Neuronal stem cell (in vitro differentiated cells): ENCODE measurements around the gene ELMO1.

Source experiments
- DNase-seq: peaks from one replicate; pipeline ENCODE4 v3.0.0-alpha.2; 2013; ENCODE audit warnings: low spot score
- H2AFZ ChIP-seq: one replicate; pipeline ENCODE4 v1.6.1; 2013; ENCODE audit warnings: mild to moderate bottlenecking, low read length, inconsistent platforms
- H2AK5ac ChIP-seq: 2 replicates; pipeline ENCODE4 v1.6.1; 2013; ENCODE audit warnings: low read depth, mild to moderate bottlenecking, inconsistent platforms, low read length, moderate library complexity, mixed read lengths
- H2BK120ac ChIP-seq: 2 replicates; pipeline ENCODE4 v1.6.1; 2013; ENCODE audit warnings: low read depth, mild to moderate bottlenecking, inconsistent platforms, low read length, moderate library complexity, mixed read lengths
- H2BK12ac ChIP-seq: one replicate; pipeline ENCODE4 v1.6.1; 2013; ENCODE audit warnings: low read length, inconsistent platforms
- H2BK15ac ChIP-seq: 2 replicates; pipeline ENCODE4 v1.6.1; 2013; ENCODE audit warnings: mild to moderate bottlenecking, low read length, inconsistent platforms, mixed read lengths
- H2BK5ac ChIP-seq: one replicate; pipeline ENCODE4 v1.6.1; 2013; ENCODE audit warnings: inconsistent platforms, mild to moderate bottlenecking, low read length, moderate library complexity
- H3K14ac ChIP-seq: one replicate; pipeline ENCODE4 v1.6.1; 2013; ENCODE audit warnings: low read length, inconsistent platforms
- H3K18ac ChIP-seq: 2 replicates; pipeline ENCODE4 v1.6.1; 2013; ENCODE audit warnings: low read length, inconsistent platforms
- H3K23ac ChIP-seq: 2 replicates; pipeline ENCODE4 v1.6.1; 2013; ENCODE audit warnings: low read depth, mild to moderate bottlenecking, mixed read lengths, low read length, inconsistent platforms; ENCODE audit not compliant: poor library complexity
- H3K27ac ChIP-seq: replicated peaks from 3 replicates; pipeline ENCODE4 v1.5.1; 2013; ENCODE audit warnings: low read length, inconsistent platforms
- H3K27me3 ChIP-seq, 3 experiments: 2 replicates each; pipeline ENCODE4 v1.6.1; 2013; ENCODE audit warnings: low read length in 3 of 3, mild to moderate bottlenecking in 2 of 3, inconsistent platforms in 1 of 3, low read depth in 1 of 3, mixed read lengths in 1 of 3, moderate library complexity in 1 of 3; ENCODE audit not compliant: control insufficient read depth in 3 of 3, insufficient read depth in 3 of 3
- H3K36me3 ChIP-seq, 2 donors: replicated peaks in 1 of 2; 2 replicates each; pipeline ENCODE4 v1.6.1; 2013; ENCODE audit warnings: low read length in 2 of 2; ENCODE audit not compliant: control insufficient read depth in 2 of 2, insufficient read depth in 2 of 2
- H3K4ac ChIP-seq: 2 replicates; pipeline ENCODE4 v1.6.1; 2013; ENCODE audit warnings: inconsistent platforms, mild to moderate bottlenecking, low read length, moderate library complexity
- H3K4me1 ChIP-seq, 2 donors: 1 replicate in 1 of 2; 2 replicates in 1 of 2; pipeline ENCODE4 v1.6.1; 2013; ENCODE audit warnings: low read length in 2 of 2, low read depth in 1 of 2; ENCODE audit not compliant: control insufficient read depth in 2 of 2, insufficient read depth in 1 of 2
- H3K4me2 ChIP-seq: one replicate; pipeline ENCODE4 v1.6.1; 2013; ENCODE audit warnings: mild to moderate bottlenecking, low read length, inconsistent platforms; ENCODE audit not compliant: insufficient read depth, poor library complexity, severe bottlenecking
- H3K4me3 ChIP-seq, 2 donors: 2 replicates each; pipeline ENCODE4 v1.5.1; 2013; ENCODE audit warnings: low read length in 2 of 2, mild to moderate bottlenecking in 2 of 2, inconsistent platforms in 1 of 2, moderate library complexity in 1 of 2
- H3K79me1 ChIP-seq: one replicate; pipeline ENCODE4 v1.6.1; 2013; ENCODE audit warnings: low read depth, mild to moderate bottlenecking, inconsistent platforms, low read length, moderate library complexity
- H3K9ac ChIP-seq: one replicate; pipeline ENCODE4 v1.6.1; 2013; ENCODE audit warnings: mild to moderate bottlenecking, low read depth, low read length, inconsistent platforms; ENCODE audit not compliant: poor library complexity
- H3K9me3 ChIP-seq, 2 donors: replicated peaks in 1 of 2; 2 replicates each; pipeline versions ENCODE3 to v1.6.1; 2013; ENCODE audit warnings: low read length in 2 of 2, mild to moderate bottlenecking in 2 of 2, inconsistent platforms in 1 of 2, low read depth in 1 of 2, mixed read lengths in 1 of 2, moderate library complexity in 1 of 2; ENCODE audit not compliant: control insufficient read depth in 2 of 2, insufficient read depth in 1 of 2
- H4K8ac ChIP-seq: one replicate; pipeline ENCODE4 v1.6.1; 2013; ENCODE audit warnings: low read depth, mild to moderate bottlenecking, inconsistent platforms, low read length, moderate library complexity
- H4K91ac ChIP-seq: one replicate; pipeline ENCODE4 v1.6.1; 2013; ENCODE audit warnings: low read length, low read depth, mild to moderate bottlenecking, inconsistent platforms; ENCODE audit not compliant: poor library complexity
- WGBS, 2 donors: extraction: QIAGEN DNeasy Blood & Tissue Kit; methylation state at CpG; one replicate each; pipeline ENCODE4 v1.1.7; 2013; ENCODE audit warnings: missing lambda C conversion rate in 2 of 2, mixed read lengths in 1 of 2; ENCODE audit not compliant: insufficient read length in 2 of 2, insufficient replicate concordance in 1 of 2; ENCODE audit errors: extremely low coverage in 2 of 2; 5-methylcytosine and 5-hydroxymethylcytosine counted together

ELMO1 gene

DNA sequence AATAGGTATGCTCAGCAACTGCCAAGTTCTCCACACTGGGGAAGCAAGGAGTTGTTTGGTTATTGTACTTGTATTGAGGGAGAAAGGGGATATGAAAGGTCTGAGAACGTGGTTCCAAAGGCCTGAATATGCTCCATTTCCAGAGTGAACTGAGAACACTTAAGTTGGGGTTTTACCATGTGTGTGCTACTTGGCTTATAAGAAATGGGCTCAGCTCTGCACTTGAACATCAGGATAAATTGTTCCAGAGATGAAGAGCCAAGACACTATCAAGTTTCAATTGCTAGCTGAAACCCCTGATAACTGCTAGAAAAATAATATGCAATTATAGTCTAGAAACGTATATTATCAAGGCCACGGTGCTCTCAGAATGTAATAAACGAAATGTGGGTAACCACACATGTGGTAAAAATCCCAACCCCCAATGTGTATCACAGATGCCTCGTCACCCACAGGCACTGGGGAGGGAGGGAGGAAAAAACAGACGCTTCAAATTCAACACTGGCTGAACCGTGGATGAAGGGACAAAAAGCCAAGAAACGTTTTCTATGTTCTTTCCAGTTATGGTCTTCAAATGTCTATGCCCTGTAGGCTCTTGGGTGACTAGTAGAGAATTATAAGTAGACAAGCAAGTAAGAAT is 16.3 kb downstream of the ELMO1 start:
- no peak overlapping the region for H4K91ac ChIP-seq
- no peak overlapping the region for H2BK12ac ChIP-seq
- no peaks in the 10 kb centered on the region for H3K36me3 ChIP-seq
- no peak overlapping the region for H2BK5ac ChIP-seq
- no peak overlapping the region for H4K8ac ChIP-seq
- no CpG with 5 or more reads among the region's 8 CpGs for WGBS, 2 donors
- H3K9ac ChIP-seq, result no peak overlapping the region
- H3K4ac ChIP-seq, result no peak overlapping the region
- no peak overlapping the region for H2AK5ac ChIP-seq
- H3K4me2 ChIP-seq, result no peak overlapping the region
- no peaks in the 10 kb centered on the region for H3K79me1 ChIP-seq
- H2BK120ac ChIP-seq, result no peak overlapping the region
- no peaks in the 10 kb centered on the region for H3K9me3 ChIP-seq
- H3K14ac ChIP-seq, result no peak overlapping the region
- H3K4me1 ChIP-seq, result no peaks in the 10 kb centered on the region
- H2BK15ac ChIP-seq, result no peak overlapping the region
- DNase-seq, result no peak
- H3K23ac ChIP-seq, result no peak overlapping the region
- no peak overlapping the region for H2AFZ ChIP-seq
- H3K18ac ChIP-seq, result no peak overlapping the region
- peaks cover 0 to 2% (median 0%) of the 10 kb centered on the region in 3 experiments for H3K27me3 ChIP-seq
- H3K27ac ChIP-seq, result no peak overlapping the region
- no peak overlapping the region for H3K4me3 ChIP-seq

DNA sequence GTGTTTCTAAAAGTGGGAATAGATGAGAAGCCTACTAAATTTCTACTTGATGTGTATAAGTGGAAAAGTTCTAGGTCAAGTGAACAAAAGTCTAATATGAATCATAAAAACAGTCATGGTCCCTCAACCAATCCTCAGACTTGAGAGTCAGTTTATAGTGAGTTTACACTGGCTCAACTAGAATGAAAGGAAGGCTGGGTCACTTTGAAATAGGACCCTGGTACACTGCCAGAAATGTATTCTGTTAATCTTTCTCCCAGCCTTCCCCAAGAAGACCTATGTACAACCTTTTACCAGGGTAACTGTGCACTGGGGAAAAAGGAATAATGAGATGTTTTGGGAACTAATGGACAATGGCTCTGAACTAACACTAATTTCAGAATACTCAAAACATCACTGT is 17.3 kb downstream of the ELMO1 start:
- Histone ChIP-seq H3K27me3 (peaks cover 0 to 2% (median 0%) of the 10 kb centered on the region in 3 experiments), H4K8ac (no peak overlapping the region), H4K91ac (no peak overlapping the region), H2BK5ac (no peak overlapping the region), H3K36me3 (no peaks in the 10 kb centered on the region), H3K79me1 (no peaks in the 10 kb centered on the region), H3K18ac (no peak overlapping the region), H3K4me3 (no peak overlapping the region), H2BK12ac (no peak overlapping the region), H3K9ac (no peak overlapping the region), H2BK120ac (no peak overlapping the region), H2BK15ac (no peak overlapping the region), H2AFZ (no peak overlapping the region), H3K4ac (no peak overlapping the region), H2AK5ac (no peak overlapping the region), H3K27ac (no peak overlapping the region), H3K4me1 (no peaks in the 10 kb centered on the region), H3K14ac (no peak overlapping the region), H3K4me2 (no peak overlapping the region), H3K9me3 (no peaks in the 10 kb centered on the region), H3K23ac (no peak overlapping the region)
- DNase-seq, result no peak

- H2AFZ ChIP-seq, result no peak overlapping the region
These were observed 18.0 kb downstream of the ELMO1 start for GRCh38 chr7:37430640-37431039.

DNA sequence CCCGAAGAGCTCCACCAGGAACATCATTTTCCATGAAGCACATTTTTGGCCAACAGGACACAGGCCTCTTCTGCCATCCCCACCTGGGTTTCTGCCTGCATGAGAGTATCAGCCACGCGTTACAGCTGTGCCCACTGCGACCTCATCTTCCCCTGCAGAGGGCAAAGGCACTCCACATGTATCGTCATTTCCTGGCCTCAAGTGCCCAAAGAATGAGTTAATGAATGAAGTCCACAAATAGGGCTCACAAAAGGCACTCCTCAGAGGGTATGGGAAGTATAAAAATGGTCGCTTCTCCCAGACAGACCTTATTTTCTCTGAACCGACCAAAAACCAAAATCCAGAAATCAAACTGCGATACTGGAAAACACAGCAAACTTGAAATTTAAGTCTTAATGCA is 18.5 kb downstream of the ELMO1 start:
- no peaks in the 10 kb centered on the region for H3K9me3 ChIP-seq
- WGBS, 2 donors, result no CpG with 5 or more reads among the region's 8 CpGs
- no peak for DNase-seq

More at GRCh38 chr7:37430640-37431039, 18.0 kb downstream of the ELMO1 start:
- H3K4ac ChIP-seq, result no peak overlapping the region
- H3K4me3 ChIP-seq, result no peak overlapping the region
- H3K9ac ChIP-seq, result no peak overlapping the region
- no peak overlapping the region for H3K4me2 ChIP-seq
- H2AK5ac ChIP-seq, result no peak overlapping the region
- no peak overlapping the region for H2BK120ac ChIP-seq
- peaks cover 0 to 2% (median 0%) of the 10 kb centered on the region in 3 experiments for H3K27me3 ChIP-seq
- H3K4me1 ChIP-seq, result no peaks in the 10 kb centered on the region
- no peak overlapping the region for H4K8ac ChIP-seq
- no peak for DNase-seq
- H2BK5ac ChIP-seq, result no peak overlapping the region
- H2BK12ac ChIP-seq, result no peak overlapping the region
- no peak overlapping the region for H3K27ac ChIP-seq
- no peak overlapping the region for H2BK15ac ChIP-seq
- WGBS, 2 donors, result no CpG with 5 or more reads among the region's 6 CpGs
- no peak overlapping the region for H4K91ac ChIP-seq
- H3K79me1 ChIP-seq, result no peaks in the 10 kb centered on the region
- no peaks in the 10 kb centered on the region for H3K9me3 ChIP-seq
- H3K18ac ChIP-seq, result no peak overlapping the region
- no peak overlapping the region for H3K14ac ChIP-seq
- no peak overlapping the region for H3K23ac ChIP-seq
- H3K36me3 ChIP-seq, result no peaks in the 10 kb centered on the region

More for the DNA sequence above, 18.5 kb downstream of the ELMO1 start:
- H3K9ac ChIP-seq, result no peak overlapping the region
- H3K4me2 ChIP-seq, result no peak overlapping the region
- peaks cover 0 to 2% (median 0%) of the 10 kb centered on the region in 3 experiments for H3K27me3 ChIP-seq
- no peak overlapping the region for H3K23ac ChIP-seq
- H3K18ac ChIP-seq, result no peak overlapping the region
- no peak overlapping the region for H2AFZ ChIP-seq
- no peak overlapping the region for H3K4me3 ChIP-seq
- no peak overlapping the region for H3K14ac ChIP-seq
- H2BK15ac ChIP-seq, result no peak overlapping the region
- H3K4me1 ChIP-seq, result no peaks in the 10 kb centered on the region
- H2BK5ac ChIP-seq, result no peak overlapping the region
- H3K4ac ChIP-seq, result no peak overlapping the region
- H3K27ac ChIP-seq, result no peak overlapping the region
- H3K36me3 ChIP-seq, result no peaks in the 10 kb centered on the region
- no peak overlapping the region for H4K91ac ChIP-seq
- H4K8ac ChIP-seq, result no peak overlapping the region
- H2AK5ac ChIP-seq, result no peak overlapping the region
- H2BK120ac ChIP-seq, result no peak overlapping the region
- H2BK12ac ChIP-seq, result no peak overlapping the region
- H3K79me1 ChIP-seq, result no peaks in the 10 kb centered on the region
